Activated naive CD4-positive, alpha-beta T cell treated with anti-CD3 and anti-CD28 coated beads for 36 hours (primary cell): ENCODE data around the gene CRK. TPM values are rescaled to one million over a fixed set of nuclear protein-coding genes. Genes with fewer than 3 reads are reported as not detected.

Experiments used
- CTCF ChIA-PET: fragments of 350-600 bp; sonication (Branson Sonifier 250); formaldehyde crosslinking; loops from one replicate; lab custom pipeline; 2021; ENCODE audit warnings: antibody characterized with exemption; lab: Charles Lee
- DNase-seq: peaks from one replicate; pipeline ENCODE4 v3.0.0-alpha.2; 2020
- H3K27ac Mint-ChIP-seq: one replicate; pipeline ENCODE4 v1.8.0; 2021; ENCODE audit warnings: mild to moderate bottlenecking, mixed read lengths
- H3K27me3 Mint-ChIP-seq: one replicate; pipeline ENCODE4 v1.8.0; 2021; ENCODE audit warnings: low read depth, mixed read lengths
- H3K36me3 Mint-ChIP-seq: one replicate; pipeline ENCODE4 v1.8.0; 2021; ENCODE audit warnings: low read depth, mixed read lengths
- H3K4me1 Mint-ChIP-seq: one replicate; pipeline ENCODE4 v1.8.0; 2021; ENCODE audit warnings: low read depth, mixed read lengths
- H3K4me3 Mint-ChIP-seq: one replicate; pipeline ENCODE4 v1.8.0; 2021; ENCODE audit warnings: mild to moderate bottlenecking, moderate library complexity, mixed read lengths
- H3K9me3 Mint-ChIP-seq: one replicate; pipeline ENCODE4 v1.8.0; 2021; ENCODE audit warnings: mixed read lengths
- intact Hi-C: fragments of 100-400 bp; cut with micrococcal nuclease; formaldehyde crosslinking; loops from one replicate; pipeline ENCODE4 v1.15.1; 2023
- total RNA-seq, 2 experiments: library from RNA; stranded (reverse); gene quantifications; one replicate each; pipeline ENCODE4 v1.2.3, GENCODE V29; 2021

The CRK gene
- total RNA-seq, 2 experiments from 2014 or later, result 10.6 to 14.1 TPM

- no peak for DNase-seq
- intact Hi-C loops, result no loop called here
- Mint-ChIP-seq H3K36me3 (peaks cover 2% of the 10 kb centered on the region), H3K27ac (no peak overlapping the region), H3K4me1 (peaks cover 13% of the 10 kb centered on the region), H3K9me3 (no peaks in the 10 kb centered on the region), H3K27me3 (peaks cover 1% of the 10 kb centered on the region), H3K4me3 (no peak overlapping the region)
- CTCF ChIA-PET, result no interaction called here
These were observed 26.6 kb upstream of the CRK start for GRCh38 chr17:1482680-1483079.

GRCh38 chr17:1481736-1482135 lies 25.7 kb upstream of the CRK start:
- no peak overlapping the region for H3K4me3 Mint-ChIP-seq
- DNase-seq, result no peak
- H3K36me3 Mint-ChIP-seq, result peaks cover 2% of the 10 kb centered on the region
- peaks cover 7% of the 10 kb centered on the region for H3K4me1 Mint-ChIP-seq
- CTCF ChIA-PET, result no interaction called here
- H3K27ac Mint-ChIP-seq, result no peak overlapping the region
- intact Hi-C loops, result no loop called here
- no peaks in the 10 kb centered on the region for H3K9me3 Mint-ChIP-seq
- H3K27me3 Mint-ChIP-seq, result no peaks in the 10 kb centered on the region

GRCh38 chr17:1480747-1481465 lies 24.9 kb upstream of the CRK start:
- no peak for DNase-seq
- intact Hi-C loops, result no loop called here
- Mint-ChIP-seq H3K4me1 (peaks cover 3% of the 10 kb centered on the region), H3K27ac (no peak overlapping the region), H3K27me3 (no peaks in the 10 kb centered on the region), H3K9me3 (no peaks in the 10 kb centered on the region), H3K4me3 (no peak overlapping the region), H3K36me3 (peaks cover 2% of the 10 kb centered on the region)
- CTCF ChIA-PET, result no interaction called here

GRCh38 chr17:1478418-1478817 lies 22.4 kb upstream of the CRK start:
- no peak overlapping the region for H3K27ac Mint-ChIP-seq
- H3K9me3 Mint-ChIP-seq, result no peaks in the 10 kb centered on the region
- CTCF ChIA-PET, result no interaction called here
- H3K4me1 Mint-ChIP-seq, result peaks cover 6% of the 10 kb centered on the region
- no peak overlapping the region for H3K4me3 Mint-ChIP-seq
- peaks cover 2% of the 10 kb centered on the region for H3K36me3 Mint-ChIP-seq
- intact Hi-C loops, result no loop called here
- DNase-seq, result no peak
- no peaks in the 10 kb centered on the region for H3K27me3 Mint-ChIP-seq

- CTCF ChIA-PET, result interaction anchor here (1.0 kb wide), 1 partner anchor 110 kb away, joined by 3 read pairs; no protein-coding TSS in a partner anchor
- Mint-ChIP-seq H3K36me3 (peaks cover 2% of the 10 kb centered on the region), H3K27me3 (no peaks in the 10 kb centered on the region), H3K4me3 (no peak overlapping the region), H3K4me1 (peaks cover 15% of the 10 kb centered on the region), H3K27ac (no peak overlapping the region), H3K9me3 (no peaks in the 10 kb centered on the region)
- intact Hi-C loops, result no loop called here
- DNase-seq, result no peak
These were observed 19.4 kb upstream of the CRK start for GRCh38 chr17:1475321-1475854.

GRCh38 chr17:1474402-1475189 lies 18.6 kb upstream of the CRK start:
- DNase-seq, result no peak
- Mint-ChIP-seq H3K36me3 (peaks cover 1% of the 10 kb centered on the region), H3K27me3 (no peaks in the 10 kb centered on the region), H3K9me3 (no peaks in the 10 kb centered on the region), H3K4me3 (no peak overlapping the region), H3K4me1 (peaks cover 15% of the 10 kb centered on the region), H3K27ac (no peak overlapping the region)
- CTCF ChIA-PET, result interaction anchor here (0.6 to 1.0 kb wide), 2 partner anchors 109 to 1144 kb away, joined by 3 to 6 read pairs; no protein-coding TSS in a partner anchor
- intact Hi-C loops, result no loop called here

GRCh38 chr17:1473841-1474240 lies 17.8 kb upstream of the CRK start:
- CTCF ChIA-PET, result interaction anchor here (0.5 to 0.6 kb wide), 2 partner anchors 20 to 1143 kb away, joined by 4 to 6 read pairs; no protein-coding TSS in a partner anchor
- intact Hi-C loops, result loop anchor here (1.0 kb wide), 1 partner anchor 109 kb away; no protein-coding TSS in a partner anchor
- Mint-ChIP-seq H3K4me1 (peaks cover 15% of the 10 kb centered on the region), H3K4me3 (no peak overlapping the region), H3K27ac (no peak overlapping the region), H3K36me3 (peaks cover 6% of the 10 kb centered on the region), H3K27me3 (no peaks in the 10 kb centered on the region), H3K9me3 (no peaks in the 10 kb centered on the region)
- no peak for DNase-seq

GRCh38 chr17:1473170-1473569 lies 17.1 kb upstream of the CRK start:
- Mint-ChIP-seq H3K27ac (no peak overlapping the region), H3K4me1 (peaks cover 15% of the 10 kb centered on the region), H3K27me3 (no peaks in the 10 kb centered on the region), H3K36me3 (peaks cover 9% of the 10 kb centered on the region), H3K4me3 (no peak overlapping the region), H3K9me3 (no peaks in the 10 kb centered on the region)
- CTCF ChIA-PET, result interaction anchor here (1.5 kb wide), 1 partner anchor 108 kb away, joined by 4 read pairs; no protein-coding TSS in a partner anchor
- intact Hi-C loops, result loop anchor here (1.0 kb wide), 1 partner anchor 108 kb away; no protein-coding TSS in a partner anchor
- peak; percentile 55 for DNase-seq

GRCh38 chr17:1471911-1472821 lies 16.1 kb upstream of the CRK start:
- H3K4me3 Mint-ChIP-seq, result no peak overlapping the region
- CTCF ChIA-PET, result interaction anchor here (1.5 kb wide), 1 partner anchor 107 kb away, joined by 4 read pairs; no protein-coding TSS in a partner anchor
- DNase-seq, result no peak
- H3K27me3 Mint-ChIP-seq, result no peaks in the 10 kb centered on the region
- intact Hi-C loops, result no loop called here
- no peaks in the 10 kb centered on the region for H3K9me3 Mint-ChIP-seq
- H3K36me3 Mint-ChIP-seq, result peaks cover 13% of the 10 kb centered on the region
- peaks cover 15% of the 10 kb centered on the region for H3K4me1 Mint-ChIP-seq
- no peak overlapping the region for H3K27ac Mint-ChIP-seq

- Mint-ChIP-seq H3K4me3 (no peak overlapping the region), H3K4me1 (peaks cover 15% of the 10 kb centered on the region), H3K9me3 (no peaks in the 10 kb centered on the region), H3K36me3 (peaks cover 13% of the 10 kb centered on the region), H3K27me3 (no peaks in the 10 kb centered on the region), H3K27ac (no peak overlapping the region)
- CTCF ChIA-PET, result interaction anchor here (1.5 kb wide), 1 partner anchor 106 kb away, joined by 4 read pairs; no protein-coding TSS in a partner anchor
- no peak for DNase-seq
- intact Hi-C loops, result no loop called here
These were observed 15.5 kb upstream of the CRK start for GRCh38 chr17:1471490-1471889.

GRCh38 chr17:1470755-1471462 lies 14.9 kb upstream of the CRK start:
- peaks cover 13% of the 10 kb centered on the region for H3K36me3 Mint-ChIP-seq
- DNase-seq, result no peak
- CTCF ChIA-PET, result no interaction called here
- intact Hi-C loops, result no loop called here
- H3K27ac Mint-ChIP-seq, result no peak overlapping the region
- H3K27me3 Mint-ChIP-seq, result no peaks in the 10 kb centered on the region
- peaks cover 15% of the 10 kb centered on the region for H3K4me1 Mint-ChIP-seq
- H3K9me3 Mint-ChIP-seq, result no peaks in the 10 kb centered on the region
- H3K4me3 Mint-ChIP-seq, result no peak overlapping the region
